ENCODE measurements around the gene BDKRB1.

Gene BDKRB1

DNA sequence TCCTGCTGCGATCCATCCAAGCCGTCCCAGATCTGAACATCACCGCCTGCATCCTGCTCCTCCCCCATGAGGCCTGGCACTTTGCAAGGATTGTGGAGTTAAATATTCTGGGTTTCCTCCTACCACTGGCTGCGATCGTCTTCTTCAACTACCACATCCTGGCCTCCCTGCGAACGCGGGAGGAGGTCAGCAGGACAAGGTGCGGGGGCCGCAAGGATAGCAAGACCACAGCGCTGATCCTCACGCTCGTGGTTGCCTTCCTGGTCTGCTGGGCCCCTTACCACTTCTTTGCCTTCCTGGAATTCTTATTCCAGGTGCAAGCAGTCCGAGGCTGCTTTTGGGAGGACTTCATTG is 8.2 kb downstream of the BDKRB1 start:
- H3K27me3 Mint-ChIP-seq = peaks cover 29% of the 10 kb centered on the region
- H3K9me3 Mint-ChIP-seq = no peaks in the 10 kb centered on the region
- no peaks in the 10 kb centered on the region for H3K4me1 Mint-ChIP-seq
- no peak for ATAC-seq
- no peak overlapping the region for H3K27ac Mint-ChIP-seq
- no peaks in the 10 kb centered on the region for H3K36me3 Mint-ChIP-seq
- no peak overlapping the region for H3K4me3 Mint-ChIP-seq

DNA sequence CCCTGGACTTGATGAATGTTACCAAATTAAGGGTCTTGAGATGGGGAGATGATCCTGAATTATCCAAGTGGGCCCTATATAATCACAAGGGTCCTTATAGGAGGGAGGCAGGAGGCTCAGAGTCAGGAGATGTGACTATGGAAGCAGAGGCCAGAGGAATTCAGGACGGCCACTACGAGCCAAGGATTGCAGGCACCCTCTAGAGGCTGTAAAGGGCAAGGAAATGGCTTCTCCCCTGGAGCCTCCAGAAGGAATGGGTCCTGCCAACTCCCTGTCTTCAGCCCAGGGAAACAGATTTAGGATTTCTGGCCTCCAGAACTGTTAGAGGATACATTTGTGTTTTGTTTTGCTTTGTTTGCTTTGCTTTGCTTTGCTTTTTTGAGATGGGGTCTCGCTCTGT is 8.8 kb downstream of the BDKRB1 start:
- no peak overlapping the region for H3K4me3 Mint-ChIP-seq
- no peaks in the 10 kb centered on the region for H3K9me3 Mint-ChIP-seq
- no peak overlapping the region for H3K27ac Mint-ChIP-seq
- no peaks in the 10 kb centered on the region for H3K4me1 Mint-ChIP-seq
- ATAC-seq = no peak
- no peaks in the 10 kb centered on the region for H3K36me3 Mint-ChIP-seq
- peaks cover 29% of the 10 kb centered on the region for H3K27me3 Mint-ChIP-seq

GRCh38 chr14:96265383-96266095 is 9.5 kb downstream of the BDKRB1 start:
- Mint-ChIP-seq H3K4me1 (no peaks in the 10 kb centered on the region), H3K27me3 (peaks cover 29% of the 10 kb centered on the region), H3K27ac (no peak overlapping the region), H3K36me3 (no peaks in the 10 kb centered on the region), H3K4me3 (no peak overlapping the region), H3K9me3 (no peaks in the 10 kb centered on the region)
- no peak for ATAC-seq

DNA sequence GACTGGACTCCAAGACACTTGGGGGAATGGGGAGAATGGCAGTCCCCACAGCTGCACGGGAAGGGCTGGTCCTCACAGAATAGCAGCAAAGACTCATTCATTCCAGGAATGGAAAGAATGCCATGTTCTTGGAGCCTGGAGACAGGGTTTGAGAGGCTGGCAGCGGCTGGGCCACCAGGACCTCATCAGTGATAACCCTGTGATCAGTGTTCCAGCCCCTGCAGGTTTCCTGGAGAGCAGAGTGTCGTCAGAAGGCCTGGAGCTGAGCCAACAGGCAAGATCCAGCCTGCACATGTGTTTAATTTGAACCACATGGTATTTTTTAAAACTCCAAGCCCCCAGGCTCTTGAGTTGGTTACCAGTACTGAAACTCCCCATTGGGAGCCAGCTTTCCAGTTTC is 11.3 kb downstream of the BDKRB1 start:
- no peak overlapping the region for H3K4me3 Mint-ChIP-seq
- H3K36me3 Mint-ChIP-seq = no peaks in the 10 kb centered on the region
- ATAC-seq = no peak
- no peak overlapping the region for H3K27ac Mint-ChIP-seq
- H3K4me1 Mint-ChIP-seq = no peaks in the 10 kb centered on the region
- H3K27me3 Mint-ChIP-seq = peaks cover 19% of the 10 kb centered on the region
- no peaks in the 10 kb centered on the region for H3K9me3 Mint-ChIP-seq

- peaks cover 19% of the 10 kb centered on the region for H3K27me3 Mint-ChIP-seq
- H3K4me1 Mint-ChIP-seq = no peaks in the 10 kb centered on the region
- ATAC-seq = no peak
- H3K4me3 Mint-ChIP-seq = no peak overlapping the region
- H3K9me3 Mint-ChIP-seq = no peaks in the 10 kb centered on the region
- no peak overlapping the region for H3K27ac Mint-ChIP-seq
- no peaks in the 10 kb centered on the region for H3K36me3 Mint-ChIP-seq
Measured at GRCh38 chr14:96267916-96268315, 11.9 kb downstream of the BDKRB1 start.

GRCh38 chr14:96268431-96269358 is 12.7 kb downstream of the BDKRB1 start:
- Mint-ChIP-seq H3K27me3 (peaks cover 19% of the 10 kb centered on the region), H3K36me3 (no peaks in the 10 kb centered on the region), H3K27ac (no peak overlapping the region), H3K9me3 (no peaks in the 10 kb centered on the region), H3K4me1 (no peaks in the 10 kb centered on the region), H3K4me3 (no peak overlapping the region)
- ATAC-seq = no peak

DNA sequence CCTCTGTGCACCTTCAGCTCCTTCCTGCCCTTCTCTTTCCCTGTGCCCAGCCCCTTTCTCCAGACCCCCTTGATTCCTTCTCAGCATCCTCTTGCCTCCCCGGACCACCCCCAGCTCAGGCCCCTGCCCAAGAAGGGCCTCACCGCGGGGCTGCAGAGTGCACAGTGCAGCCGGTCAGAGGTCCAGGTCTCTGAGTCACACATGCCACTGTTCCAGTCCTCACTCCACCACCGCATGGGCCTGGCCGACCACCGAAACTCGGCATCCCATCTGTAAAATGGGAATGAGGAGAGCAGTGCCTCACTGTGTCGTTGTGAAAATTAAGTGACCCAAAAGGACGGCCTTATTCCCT is 13.3 kb downstream of the BDKRB1 start:
- H3K36me3 Mint-ChIP-seq = no peaks in the 10 kb centered on the region
- H3K4me1 Mint-ChIP-seq = no peaks in the 10 kb centered on the region
- no peak overlapping the region for H3K4me3 Mint-ChIP-seq
- H3K27me3 Mint-ChIP-seq = peaks cover 19% of the 10 kb centered on the region
- no peaks in the 10 kb centered on the region for H3K9me3 Mint-ChIP-seq
- ATAC-seq = no peak
- no peak overlapping the region for H3K27ac Mint-ChIP-seq

GRCh38 chr14:96270565-96271420 is 14.8 kb downstream of the BDKRB1 start:
- no peaks in the 10 kb centered on the region for H3K9me3 Mint-ChIP-seq

DNA sequence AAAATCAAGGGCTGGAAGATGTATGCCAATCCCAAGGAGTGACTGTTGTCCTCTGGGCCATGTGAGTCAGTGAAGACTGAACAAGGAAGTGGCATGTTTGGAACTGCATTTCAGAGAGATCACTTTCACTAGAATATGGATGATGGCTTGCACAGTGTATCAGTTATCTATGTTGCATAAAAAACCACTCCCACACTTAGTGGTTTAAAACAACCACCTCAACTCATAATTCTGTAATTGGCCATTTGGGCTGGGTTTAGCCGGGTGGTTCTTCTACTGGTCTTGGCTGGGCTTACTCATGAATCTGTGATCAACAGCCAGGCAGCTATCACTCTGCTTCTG is 15.4 kb downstream of the BDKRB1 start:
- peaks cover 11% of the 10 kb centered on the region for H3K27me3 Mint-ChIP-seq
- no peaks in the 10 kb centered on the region for H3K9me3 Mint-ChIP-seq
- no peak for ATAC-seq
- H3K36me3 Mint-ChIP-seq = no peaks in the 10 kb centered on the region
- no peak overlapping the region for H3K4me3 Mint-ChIP-seq
- no peaks in the 10 kb centered on the region for H3K4me1 Mint-ChIP-seq
- no peak overlapping the region for H3K27ac Mint-ChIP-seq

More at GRCh38 chr14:96270565-96271420, 14.8 kb downstream of the BDKRB1 start:
- no peak for ATAC-seq
- Mint-ChIP-seq H3K36me3 (no peaks in the 10 kb centered on the region), H3K27me3 (peaks cover 17% of the 10 kb centered on the region), H3K4me1 (no peaks in the 10 kb centered on the region), H3K27ac (no peak overlapping the region), H3K4me3 (no peak overlapping the region)

DNA sequence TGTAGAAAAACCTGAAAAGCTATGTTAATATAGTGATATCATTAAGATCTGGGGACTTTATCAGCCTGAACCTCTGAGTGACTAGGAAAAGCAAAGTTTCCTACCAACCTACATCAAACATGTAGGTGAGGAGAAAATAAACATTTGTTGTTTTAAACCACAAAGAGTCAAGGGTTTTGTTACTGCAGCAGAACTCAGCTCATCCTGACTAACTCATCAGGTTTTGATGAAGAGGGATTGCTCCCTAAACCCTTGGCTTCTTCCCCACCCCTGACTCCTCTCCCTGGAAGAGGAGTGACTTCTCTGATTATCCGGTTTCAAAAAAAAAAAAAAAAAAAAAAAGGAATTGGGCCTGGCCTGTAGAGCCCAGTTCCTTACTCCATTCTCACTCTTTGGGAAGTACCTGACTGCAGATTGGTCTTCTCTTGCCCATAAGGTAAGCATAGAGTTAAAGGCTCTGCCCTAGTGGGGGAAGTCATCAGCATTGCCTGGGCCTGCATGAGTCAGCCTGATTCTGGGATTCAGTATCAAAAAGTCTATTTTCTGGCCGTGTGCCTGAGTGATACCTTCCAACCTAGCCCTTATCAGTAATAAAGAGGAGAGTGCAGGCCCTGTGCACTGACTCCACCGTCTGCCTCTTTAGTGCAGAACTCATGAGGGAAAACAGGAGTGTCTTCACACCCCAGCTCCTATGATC is 16.9 kb downstream of the BDKRB1 start:
- H3K27ac Mint-ChIP-seq = no peak overlapping the region
- no peak overlapping the region for H3K4me3 Mint-ChIP-seq
- no peak for ATAC-seq
- H3K27me3 Mint-ChIP-seq = no peaks in the 10 kb centered on the region
- H3K4me1 Mint-ChIP-seq = no peaks in the 10 kb centered on the region
- H3K9me3 Mint-ChIP-seq = peaks cover 3% of the 10 kb centered on the region
- no peaks in the 10 kb centered on the region for H3K36me3 Mint-ChIP-seq

DNA sequence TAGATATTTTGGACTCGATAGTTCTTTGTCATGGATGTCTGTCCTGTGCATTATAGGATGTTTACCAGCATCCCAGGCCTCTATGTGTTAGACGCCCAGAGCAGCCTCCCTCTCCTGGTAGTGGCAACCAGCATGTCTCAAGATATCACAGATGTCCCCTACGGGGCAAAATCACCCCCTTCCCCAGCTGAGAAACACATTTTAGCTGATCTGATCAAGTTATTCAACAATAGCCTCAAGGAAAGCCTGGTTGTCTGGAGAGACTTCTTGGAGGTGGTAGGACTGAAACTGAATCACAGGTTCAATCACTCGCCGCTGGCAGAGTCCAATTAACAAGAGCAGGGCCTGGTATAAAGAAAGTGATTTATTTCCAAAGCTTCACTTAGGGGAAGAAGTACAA is 17.6 kb downstream of the BDKRB1 start:
- Mint-ChIP-seq H3K4me1 (no peaks in the 10 kb centered on the region), H3K4me3 (no peak overlapping the region), H3K27me3 (no peaks in the 10 kb centered on the region), H3K36me3 (no peaks in the 10 kb centered on the region), H3K9me3 (peaks cover 3% of the 10 kb centered on the region), H3K27ac (no peak overlapping the region)
- no peak for ATAC-seq

- no peak overlapping the region for H3K27ac Mint-ChIP-seq
- peaks cover 1% of the 10 kb centered on the region for H3K36me3 Mint-ChIP-seq
- H3K4me3 Mint-ChIP-seq = no peak overlapping the region
- H3K9me3 Mint-ChIP-seq = peaks cover 3% of the 10 kb centered on the region
- no peak for ATAC-seq
- no peaks in the 10 kb centered on the region for H3K27me3 Mint-ChIP-seq
- H3K4me1 Mint-ChIP-seq = no peaks in the 10 kb centered on the region
Measured at GRCh38 chr14:96274122-96274521, 18.1 kb downstream of the BDKRB1 start.

- Mint-ChIP-seq H3K4me3 (no peak overlapping the region), H3K9me3 (peaks cover 7% of the 10 kb centered on the region), H3K27me3 (no peaks in the 10 kb centered on the region), H3K27ac (no peak overlapping the region), H3K36me3 (peaks cover 6% of the 10 kb centered on the region), H3K4me1 (no peaks in the 10 kb centered on the region)
- ATAC-seq = no peak
Measured at GRCh38 chr14:96274543-96274942, 18.5 kb downstream of the BDKRB1 start.

GRCh38 chr14:96275177-96276112 is 19.4 kb downstream of the BDKRB1 start:
- Mint-ChIP-seq H3K4me3 (no peak overlapping the region), H3K27me3 (no peaks in the 10 kb centered on the region), H3K9me3 (peaks cover 7% of the 10 kb centered on the region), H3K27ac (no peak overlapping the region), H3K4me1 (no peaks in the 10 kb centered on the region), H3K36me3 (peaks cover 13% of the 10 kb centered on the region)
- ATAC-seq = no peak
